CD4-positive, alpha-beta T cell treated with Interleukin-15 for 4 hours (primary cell): ENCODE results near the gene TRIM71.
"Not testable (repeated sequence)": the region's sequence is repeated elsewhere in the genome, so short reads cannot be mapped to it uniquely, and the experiment has no call there.

ENCODE experiments used
- DNase-seq: peaks from one replicate; pipeline ENCODE4 v3.0.0-alpha.2; 2020; ENCODE audit warnings: low spot score

The TRIM71 gene

DNA sequence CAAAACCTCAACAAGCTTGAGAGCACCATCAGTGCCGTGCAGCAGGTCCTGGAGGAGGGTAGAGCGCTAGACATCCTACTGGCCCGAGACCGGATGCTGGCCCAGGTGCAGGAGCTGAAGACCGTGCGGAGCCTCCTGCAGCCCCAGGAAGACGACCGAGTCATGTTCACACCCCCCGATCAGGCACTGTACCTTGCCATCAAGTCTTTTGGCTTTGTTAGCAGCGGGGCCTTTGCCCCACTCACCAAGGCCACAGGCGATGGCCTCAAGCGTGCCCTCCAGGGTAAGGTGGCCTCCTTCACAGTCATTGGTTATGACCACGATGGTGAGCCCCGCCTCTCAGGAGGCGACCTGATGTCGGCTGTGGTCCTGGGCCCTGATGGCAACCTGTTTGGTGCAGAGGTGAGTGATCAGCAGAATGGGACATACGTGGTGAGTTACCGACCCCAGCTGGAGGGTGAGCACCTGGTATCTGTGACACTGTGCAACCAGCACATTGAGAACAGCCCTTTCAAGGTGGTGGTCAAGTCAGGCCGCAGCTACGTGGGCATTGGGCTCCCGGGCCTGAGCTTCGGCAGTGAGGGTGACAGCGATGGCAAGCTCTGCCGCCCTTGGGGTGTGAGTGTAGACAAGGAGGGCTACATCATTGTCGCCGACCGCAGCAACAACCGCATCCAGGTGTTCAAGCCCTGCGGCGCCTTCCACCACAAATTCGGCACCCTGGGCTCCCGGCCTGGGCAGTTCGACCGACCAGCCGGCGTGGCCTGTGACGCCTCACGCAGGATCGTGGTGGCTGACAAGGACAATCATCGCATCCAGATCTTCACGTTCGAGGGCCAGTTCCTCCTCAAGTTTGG, 72.9 kb downstream of the TRIM71 start:
- DNase-seq, result no peak

DNA sequence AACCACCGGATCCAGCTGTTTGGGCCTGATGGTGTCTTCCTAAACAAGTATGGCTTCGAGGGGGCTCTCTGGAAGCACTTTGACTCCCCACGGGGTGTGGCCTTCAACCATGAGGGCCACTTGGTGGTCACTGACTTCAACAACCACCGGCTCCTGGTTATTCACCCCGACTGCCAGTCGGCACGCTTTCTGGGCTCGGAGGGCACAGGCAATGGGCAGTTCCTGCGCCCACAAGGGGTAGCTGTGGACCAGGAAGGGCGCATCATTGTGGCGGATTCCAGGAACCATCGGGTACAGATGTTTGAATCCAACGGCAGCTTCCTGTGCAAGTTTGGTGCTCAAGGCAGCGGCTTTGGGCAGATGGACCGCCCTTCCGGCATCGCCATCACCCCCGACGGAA, 73.6 kb downstream of the TRIM71 start:
- no peak for DNase-seq

DNA sequence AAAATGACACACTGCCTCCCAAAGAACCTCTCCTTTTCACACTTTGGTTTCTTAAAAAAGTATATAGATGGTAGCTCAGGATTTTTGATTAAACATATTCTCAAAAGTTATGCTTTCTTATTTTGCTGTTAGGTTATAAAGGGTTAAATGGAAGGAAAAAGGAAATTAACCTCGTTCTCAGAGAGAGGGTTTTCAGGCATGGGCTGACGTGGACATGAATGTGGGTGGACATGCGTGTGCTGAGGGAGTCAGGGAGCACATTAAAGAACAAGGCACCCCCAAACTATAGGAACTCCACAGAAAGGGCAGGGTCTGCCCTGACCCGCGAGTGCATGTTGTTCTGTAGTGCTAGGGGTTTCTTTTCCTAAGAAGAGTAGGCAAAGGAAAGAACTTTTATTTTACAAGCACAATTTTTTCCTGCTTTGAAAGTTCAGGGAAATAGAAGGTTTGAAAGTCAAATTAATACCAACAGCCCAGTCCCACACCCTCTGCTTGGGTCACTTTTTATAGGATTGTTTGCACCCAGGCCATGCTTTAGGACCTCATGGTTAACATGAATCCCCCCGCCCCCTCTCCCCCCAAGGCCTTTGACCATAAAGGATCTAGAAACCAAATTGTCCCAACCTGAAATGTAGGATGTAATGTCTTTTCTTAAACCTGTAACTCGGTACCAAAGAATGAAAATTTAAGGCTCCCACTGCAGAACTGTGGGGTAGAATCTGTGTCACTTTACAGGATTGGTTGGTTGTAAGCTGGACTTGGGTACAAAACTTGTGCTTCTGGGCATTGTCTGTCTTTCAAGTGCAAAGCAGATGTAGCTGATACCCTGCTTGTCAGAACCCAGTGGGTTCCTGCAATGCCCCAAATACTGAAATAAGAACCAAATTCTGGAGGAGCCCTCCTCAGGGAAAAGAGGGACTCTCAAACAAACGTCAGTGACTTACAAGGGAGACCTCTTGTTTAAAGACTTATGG, 75.1 kb downstream of the TRIM71 start:
- no peak for DNase-seq

GRCh38 chr3:32894977-32895376, 77.2 kb downstream of the TRIM71 start:
- DNase-seq, result no peak

GRCh38 chr3:32895701-32896100, 77.9 kb downstream of the TRIM71 start:
- DNase-seq, result no peak

GRCh38 chr3:32896143-32896542, 78.3 kb downstream of the TRIM71 start:
- no peak for DNase-seq

- DNase-seq, result no peak
These were observed 79.3 kb downstream of the TRIM71 start for GRCh38 chr3:32897001-32897601.

- no peak for DNase-seq
These were observed 80.3 kb downstream of the TRIM71 start for GRCh38 chr3:32897981-32898623.

- no peak for DNase-seq
These were observed 81.5 kb downstream of the TRIM71 start for GRCh38 chr3:32899265-32899664.

GRCh38 chr3:32901005-32901932, 83.5 kb downstream of the TRIM71 start:
- no peak for DNase-seq

- DNase-seq, result peak; percentile 10
These were observed 85.1 kb downstream of the TRIM71 start for GRCh38 chr3:32902887-32903371.

DNA sequence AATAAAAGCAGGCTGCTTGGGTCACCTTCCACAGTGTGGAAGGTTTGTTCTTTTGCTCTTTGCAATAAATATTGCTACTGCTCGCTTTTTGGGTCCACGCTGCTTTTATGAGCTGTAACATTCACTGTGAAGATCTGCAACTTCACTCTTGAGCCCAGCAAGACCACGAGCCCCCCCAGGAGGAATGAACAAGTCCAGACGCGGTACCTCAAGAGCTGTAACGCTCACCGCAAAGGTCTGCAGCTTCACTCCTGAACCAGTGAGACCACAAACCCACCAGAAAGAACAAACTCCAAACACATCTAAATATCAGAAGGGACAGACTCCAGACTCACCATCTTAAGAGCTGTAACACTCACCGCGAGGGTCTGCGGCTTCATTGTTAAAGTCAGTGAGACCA, 86.2 kb downstream of the TRIM71 start:
- no peak for DNase-seq

- DNase-seq, result no peak
These were observed 92.2 kb downstream of the TRIM71 start for GRCh38 chr3:32909999-32910398.

- no peak for DNase-seq
These were observed 93.2 kb downstream of the TRIM71 start for GRCh38 chr3:32910954-32911353.

DNA sequence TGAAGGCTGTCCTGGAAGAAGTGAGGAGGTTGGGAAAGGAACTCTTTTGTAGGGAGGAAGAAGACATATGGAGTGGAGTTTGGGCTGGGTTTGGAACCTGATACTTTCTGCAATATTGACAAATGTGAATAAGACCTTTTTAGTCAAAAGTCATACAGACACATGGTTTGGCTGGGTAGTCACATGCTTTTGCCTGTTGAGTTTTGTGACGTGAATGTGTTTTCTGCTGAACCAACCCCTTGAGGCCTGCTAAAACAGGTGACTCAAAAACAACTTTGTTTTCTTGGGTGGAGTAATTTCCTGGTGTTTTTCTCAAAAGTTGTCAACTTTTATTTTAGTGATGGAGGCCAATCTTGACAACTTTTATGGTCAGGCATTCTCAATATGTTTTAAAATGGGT, 94.2 kb downstream of the TRIM71 start:
- DNase-seq, result no peak

DNA sequence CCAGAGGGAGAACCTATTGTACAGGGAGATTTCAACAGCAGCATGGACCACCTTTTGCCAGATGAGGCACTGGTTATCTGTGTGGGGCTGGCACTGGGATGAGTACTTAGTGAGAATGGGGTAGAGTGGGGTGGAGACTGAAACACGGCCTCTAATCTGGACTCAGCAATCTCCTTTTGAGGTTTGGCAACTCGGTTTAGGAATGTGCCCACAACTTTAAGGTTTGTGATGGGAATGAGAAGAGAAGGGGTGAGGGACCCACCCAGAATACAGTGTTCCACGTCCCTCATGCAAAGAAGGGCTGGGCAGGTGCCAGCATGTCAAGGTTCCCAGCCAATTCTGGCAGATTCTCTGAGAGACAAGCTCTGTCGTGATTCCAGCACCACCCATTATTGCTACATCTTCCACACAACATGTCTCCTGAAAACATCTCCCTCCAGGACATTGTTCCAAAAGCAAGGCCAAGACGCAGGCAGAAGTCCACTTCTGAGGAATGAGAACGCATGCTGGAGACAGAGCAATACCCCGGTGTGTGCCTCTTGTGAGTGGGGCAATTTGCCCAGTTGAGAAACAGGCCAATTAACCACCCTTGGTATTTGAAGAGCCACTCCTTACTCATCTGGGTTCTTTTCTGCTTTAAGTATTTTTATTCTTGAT, 96.1 kb downstream of the TRIM71 start:
- no peak for DNase-seq

DNA sequence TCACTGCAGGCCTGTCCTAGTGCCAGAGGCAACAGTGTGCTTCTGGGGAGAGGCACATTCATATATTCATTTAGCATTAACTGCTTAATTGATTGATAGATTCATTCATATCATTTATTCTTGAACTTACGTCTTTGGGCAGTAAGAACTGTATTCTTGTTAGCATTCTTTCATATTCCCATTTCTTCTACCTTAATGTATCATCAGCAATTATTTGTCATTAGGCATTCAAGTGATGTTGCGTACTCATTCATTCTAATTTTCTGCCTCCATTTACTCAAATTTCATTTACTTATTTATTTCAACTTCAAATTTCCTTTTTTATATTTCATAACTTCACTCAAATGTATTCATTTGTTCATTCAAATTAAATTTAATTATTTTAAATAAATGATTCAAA, 102.1 kb downstream of the TRIM71 start:
- no peak for DNase-seq

DNA sequence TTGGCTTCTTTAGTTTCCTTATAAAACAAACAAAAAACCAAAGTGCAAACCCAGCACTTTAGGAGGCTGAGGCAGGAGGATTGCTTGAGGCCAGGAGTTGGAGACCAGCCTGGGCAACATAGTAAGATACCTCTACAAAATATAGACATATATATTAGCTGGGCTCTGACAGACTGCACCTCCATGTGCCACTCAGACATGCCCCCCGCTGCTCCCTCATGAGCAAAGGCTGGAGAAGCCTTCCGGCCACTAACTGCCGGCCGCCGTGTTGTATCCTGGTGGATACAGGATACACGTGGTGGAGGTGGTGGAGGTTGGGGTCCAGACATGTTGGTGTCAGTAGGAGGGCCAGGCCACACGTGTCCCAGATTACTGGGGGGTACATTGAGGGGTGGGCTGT, 104.3 kb downstream of the TRIM71 start:
- no peak for DNase-seq

- no peak for DNase-seq
These were observed 112.4 kb downstream of the TRIM71 start for GRCh38 chr3:32930161-32930560.

DNA sequence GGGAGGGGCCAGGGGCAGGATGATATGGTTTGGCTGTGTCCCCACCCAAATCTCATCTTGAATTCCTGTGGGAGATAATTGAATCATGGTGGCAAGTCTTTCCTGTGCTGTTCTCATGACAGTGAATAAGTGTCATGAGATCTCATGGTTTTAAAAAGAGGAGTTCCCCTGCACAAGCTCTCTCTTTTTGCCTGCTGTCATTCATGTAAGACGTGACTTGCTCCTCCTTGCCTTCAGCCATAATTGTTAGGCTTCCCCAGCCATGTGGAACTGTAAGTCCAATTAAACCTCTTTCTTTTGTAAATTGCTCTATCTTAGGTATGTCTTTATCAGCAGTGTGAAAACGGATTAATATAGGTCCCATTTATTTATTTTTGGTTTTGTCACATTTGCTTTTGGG, 113.5 kb downstream of the TRIM71 start:
- not testable (repeated sequence) for DNase-seq
